ENCODE data around the gene RNASE1. TPM values are rescaled to one million over a fixed set of nuclear protein-coding genes. Genes with fewer than 3 reads are reported as not detected.

The RNASE1 gene
- total and polyA plus RNA-seq, 10 of the 15 experiments (the other 5 are each of a cell fraction or from before 2014, with no cell fraction given): 0.11 to 0.72 (median 0.38) TPM; not detected in 7

DNA sequence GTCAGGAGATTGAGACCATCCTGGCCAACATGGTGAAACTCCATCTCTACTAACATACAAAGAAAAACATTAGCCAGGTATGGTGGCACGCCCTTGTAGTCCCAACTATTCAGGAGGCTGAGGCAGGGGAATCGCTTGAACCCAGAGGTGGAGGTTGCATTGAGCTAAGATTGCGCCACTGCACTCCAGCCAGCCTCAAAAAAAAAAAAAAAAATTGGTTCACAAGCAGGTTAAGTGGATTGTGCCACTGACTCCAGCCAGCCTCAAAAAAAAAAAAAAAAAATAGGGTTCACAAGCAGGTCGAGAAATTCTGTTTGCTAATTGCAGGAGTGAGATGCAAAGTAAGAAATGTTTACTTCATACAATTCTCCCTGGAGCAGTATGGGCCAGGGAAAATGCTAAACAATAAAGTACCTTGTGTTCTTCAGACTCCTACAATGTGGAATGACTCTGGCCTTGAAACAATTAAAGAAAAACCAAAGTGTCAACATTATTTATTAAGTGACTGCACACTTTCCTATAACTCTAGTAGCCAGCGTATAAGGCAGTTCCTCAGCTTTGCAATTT is 28.3 kb downstream of the RNASE1 start:
- no peaks in the 10 kb centered on the region for H3K27me3 ChIP-seq (replicated peaks in 1 of 2; ENCODE audit: control insufficient read depth in 2 of 2, insufficient read depth in 2 of 2, low read length in 1 of 2)
- H3K4me2 ChIP-seq (ENCODE audit: control insufficient read depth, insufficient read depth): no peak overlapping the region
- H3K4me3 ChIP-seq: no peak overlapping the region
- RAD21 ChIA-PET (ENCODE audit: unreplicated experiment): interaction anchor here (1.0 kb wide), 1 partner anchor 8 kb away, joined by 3 read pairs; no protein-coding TSS in a partner anchor
- BruUV-seq (replicated peaks): no TSS peak
- in situ Hi-C loops (cut with MboI): no loop called here
- H3K27ac ChIP-seq (ENCODE audit: control insufficient read depth, insufficient read depth): no peak overlapping the region
- intact Hi-C loops (cut with micrococcal nuclease; ENCODE audit: unreplicated experiment): no loop called here
- H2AFZ ChIP-seq (ENCODE audit: control insufficient read depth, low read depth, low read length): no peak overlapping the region
- no peaks in the 10 kb centered on the region for H3K79me2 ChIP-seq (ENCODE audit: control insufficient read depth, insufficient read depth, low read length)
- FAIRE-seq (no peak), ATAC-seq (no peak), DNase-seq (ENCODE audit: low read depth, low spot score) (no peak)
- no peaks in the 10 kb centered on the region for H3K36me3 ChIP-seq (ENCODE audit: control insufficient read depth in 2 of 2, insufficient read depth in 2 of 2, low read length in 1 of 2)
- no peaks in the 10 kb centered on the region for H3K4me1 ChIP-seq (ENCODE audit: control insufficient read depth, insufficient read depth, low read length)
- CTCF ChIA-PET: interaction anchor here (0.6 to 2.7 kb wide), 3 partner anchors 16 to 146 kb away, joined by 3 to 7 read pairs (median 3); partner anchors contain the start of gene RNASE4
- no peak overlapping the region for H3K9ac ChIP-seq (ENCODE audit: control insufficient read depth, insufficient read depth, low read length)
- TF ChIP-seq RFX5 (IDR thresholded peaks at IDR 0.05; ENCODE audit: low read depth, low read length) (no peak), ZNF622 (IDR thresholded peaks at IDR 0.05) (no peak), BACH1 (IDR thresholded peaks at IDR 0.05; ENCODE audit: borderline replicate concordance) (no peak), YY1 (IDR thresholded peaks at IDR 0.05; ENCODE audit: low read depth, low read length) (no peak), SRF (IDR thresholded peaks at IDR 0.05; ENCODE audit: low read depth in 2 of 2, low read length in 2 of 2) (no peak), PAX8 (IDR thresholded peaks at IDR 0.05) (no peak), FOS (IDR thresholded peaks at IDR 0.05; ENCODE audit: borderline replicate concordance, extremely low read depth, insufficient read length) (no peak), MXI1 (IDR thresholded peaks at IDR 0.05; ENCODE audit: low read depth, low read length) (no peak)
- TF ChIP-seq, protein P1, sequence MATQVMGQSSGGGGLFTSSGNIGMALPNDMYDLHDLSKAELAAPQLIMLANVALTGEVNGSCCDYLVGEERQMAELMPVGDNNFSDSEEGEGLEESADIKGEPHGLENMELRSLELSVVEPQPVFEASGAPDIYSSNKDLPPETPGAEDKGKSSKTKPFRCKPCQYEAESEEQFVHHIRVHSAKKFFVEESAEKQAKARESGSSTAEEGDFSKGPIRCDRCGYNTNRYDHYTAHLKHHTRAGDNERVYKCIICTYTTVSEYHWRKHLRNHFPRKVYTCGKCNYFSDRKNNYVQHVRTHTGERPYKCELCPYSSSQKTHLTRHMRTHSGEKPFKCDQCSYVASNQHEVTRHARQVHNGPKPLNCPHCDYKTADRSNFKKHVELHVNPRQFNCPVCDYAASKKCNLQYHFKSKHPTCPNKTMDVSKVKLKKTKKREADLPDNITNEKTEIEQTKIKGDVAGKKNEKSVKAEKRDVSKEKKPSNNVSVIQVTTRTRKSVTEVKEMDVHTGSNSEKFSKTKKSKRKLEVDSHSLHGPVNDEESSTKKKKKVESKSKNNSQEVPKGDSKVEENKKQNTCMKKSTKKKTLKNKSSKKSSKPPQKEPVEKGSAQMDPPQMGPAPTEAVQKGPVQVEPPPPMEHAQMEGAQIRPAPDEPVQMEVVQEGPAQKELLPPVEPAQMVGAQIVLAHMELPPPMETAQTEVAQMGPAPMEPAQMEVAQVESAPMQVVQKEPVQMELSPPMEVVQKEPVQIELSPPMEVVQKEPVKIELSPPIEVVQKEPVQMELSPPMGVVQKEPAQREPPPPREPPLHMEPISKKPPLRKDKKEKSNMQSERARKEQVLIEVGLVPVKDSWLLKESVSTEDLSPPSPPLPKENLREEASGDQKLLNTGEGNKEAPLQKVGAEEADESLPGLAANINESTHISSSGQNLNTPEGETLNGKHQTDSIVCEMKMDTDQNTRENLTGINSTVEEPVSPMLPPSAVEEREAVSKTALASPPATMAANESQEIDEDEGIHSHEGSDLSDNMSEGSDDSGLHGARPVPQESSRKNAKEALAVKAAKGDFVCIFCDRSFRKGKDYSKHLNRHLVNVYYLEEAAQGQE (IDR thresholded peaks at IDR 0.05; ENCODE audit: low read depth, low read length): no peak
- TF ChIP-seq, protein P2, sequence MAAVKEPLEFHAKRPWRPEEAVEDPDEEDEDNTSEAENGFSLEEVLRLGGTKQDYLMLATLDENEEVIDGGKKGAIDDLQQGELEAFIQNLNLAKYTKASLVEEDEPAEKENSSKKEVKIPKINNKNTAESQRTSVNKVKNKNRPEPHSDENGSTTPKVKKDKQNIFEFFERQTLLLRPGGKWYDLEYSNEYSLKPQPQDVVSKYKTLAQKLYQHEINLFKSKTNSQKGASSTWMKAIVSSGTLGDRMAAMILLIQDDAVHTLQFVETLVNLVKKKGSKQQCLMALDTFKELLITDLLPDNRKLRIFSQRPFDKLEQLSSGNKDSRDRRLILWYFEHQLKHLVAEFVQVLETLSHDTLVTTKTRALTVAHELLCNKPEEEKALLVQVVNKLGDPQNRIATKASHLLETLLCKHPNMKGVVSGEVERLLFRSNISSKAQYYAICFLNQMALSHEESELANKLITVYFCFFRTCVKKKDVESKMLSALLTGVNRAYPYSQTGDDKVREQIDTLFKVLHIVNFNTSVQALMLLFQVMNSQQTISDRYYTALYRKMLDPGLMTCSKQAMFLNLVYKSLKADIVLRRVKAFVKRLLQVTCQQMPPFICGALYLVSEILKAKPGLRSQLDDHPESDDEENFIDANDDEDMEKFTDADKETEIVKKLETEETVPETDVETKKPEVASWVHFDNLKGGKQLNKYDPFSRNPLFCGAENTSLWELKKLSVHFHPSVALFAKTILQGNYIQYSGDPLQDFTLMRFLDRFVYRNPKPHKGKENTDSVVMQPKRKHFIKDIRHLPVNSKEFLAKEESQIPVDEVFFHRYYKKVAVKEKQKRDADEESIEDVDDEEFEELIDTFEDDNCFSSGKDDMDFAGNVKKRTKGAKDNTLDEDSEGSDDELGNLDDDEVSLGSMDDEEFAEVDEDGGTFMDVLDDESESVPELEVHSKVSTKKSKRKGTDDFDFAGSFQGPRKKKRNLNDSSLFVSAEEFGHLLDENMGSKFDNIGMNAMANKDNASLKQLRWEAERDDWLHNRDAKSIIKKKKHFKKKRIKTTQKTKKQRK (IDR thresholded peaks at IDR 0.05; ENCODE audit: low read depth, low read length): no peak
- H4K20me1 ChIP-seq (ENCODE audit: control insufficient read depth, insufficient read depth): no peaks in the 10 kb centered on the region
- POLR2A ChIA-PET: interaction anchor here (0.7 kb wide), 2 partner anchors 12 to 587 kb away, joined by 3 to 4 read pairs; no protein-coding TSS in a partner anchor
- H3K9me3 ChIP-seq (replicated peaks; ENCODE audit: control insufficient read depth, insufficient read depth, low read length): no peaks in the 10 kb centered on the region
- 59% methylated on average over 5 of the region's 5 CpGs for WGBS (ENCODE audit: insufficient coverage, insufficient replicate concordance, low lambda C conversion rate, missing lambda C conversion rate)
- SMC1A ChIA-PET (ENCODE audit: uncharacterized antibody, unreplicated experiment): no interaction called here

Measured in GM12878 (cell line).